SHP77 (cell line): Measurements from ENCODE around the gene NDUFB10.
A peak's percentile ranks its signal among the peaks of the same experiment; 100 is the strongest.

ENCODE experiments used
- DNase-seq, 2 experiments: peaks; one replicate each; lab custom pipeline; 2025; lab: John Stamatoyannopoulos, UW

The NDUFB10 gene

DNA sequence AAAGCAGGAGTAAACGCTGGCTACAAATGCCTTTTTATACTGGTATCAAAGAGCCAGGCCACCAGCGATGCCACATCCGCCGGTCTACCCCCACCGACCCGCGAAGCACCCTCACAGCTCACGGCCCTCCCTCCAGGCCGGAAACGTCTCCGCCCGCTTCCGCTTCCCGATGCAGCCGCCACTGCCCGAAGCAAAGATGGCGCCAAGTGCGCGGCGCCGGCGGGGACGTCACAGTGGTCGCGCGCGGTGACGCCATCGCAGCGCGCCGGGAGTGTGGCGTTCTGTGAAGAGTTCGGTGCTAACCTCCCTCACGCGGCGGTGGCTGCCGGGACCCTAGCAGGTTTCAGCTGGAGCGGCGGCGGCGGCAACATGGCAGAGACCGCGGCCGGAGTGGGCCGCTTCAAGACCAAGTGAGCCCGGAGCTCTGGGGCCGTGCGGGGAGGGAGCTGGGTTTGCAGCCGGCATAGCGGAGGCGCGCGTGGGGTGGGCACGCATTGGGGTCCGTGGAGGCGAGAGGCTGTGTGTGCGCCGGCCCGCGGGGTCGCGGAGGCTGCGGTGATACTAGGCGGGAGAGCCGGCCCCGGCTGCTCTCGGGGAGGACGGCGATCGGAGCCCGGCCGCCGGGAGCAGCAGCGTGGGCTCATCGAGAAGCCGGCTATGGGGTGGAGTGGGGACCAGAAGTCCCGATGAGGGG lies 12.6 kb downstream of the NDUFB10 start, which contains the start of gene TBL3:
TSS of gene TBL3 (plus strand) at position 258 of the 694 bp plus-strand sequence. CDS start at position 370, 112 bp downstream.
- peak; percentile 83 to 90 for DNase-seq

DNA sequence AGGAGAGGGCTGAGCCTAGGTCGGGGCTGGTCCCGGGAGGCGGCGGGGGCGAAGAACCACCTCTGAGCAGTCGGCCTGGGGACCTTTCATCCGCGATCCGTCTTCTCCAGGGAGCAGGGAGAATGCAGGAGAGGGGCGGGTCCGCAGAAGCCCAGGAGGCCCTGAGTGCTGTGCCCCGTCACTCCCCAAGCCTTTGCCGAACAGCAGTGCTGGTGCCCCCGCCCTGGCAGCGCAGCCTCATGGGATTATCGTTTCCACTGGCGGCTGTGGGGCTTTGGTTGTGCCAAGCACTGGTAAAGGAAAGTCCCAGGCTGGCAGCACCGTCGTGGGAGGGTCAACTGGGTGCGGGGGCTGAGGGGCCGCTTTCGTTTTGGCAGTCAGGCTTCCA lies 13.1 kb downstream of the NDUFB10 start:
- DNase-seq: no peak

DNA sequence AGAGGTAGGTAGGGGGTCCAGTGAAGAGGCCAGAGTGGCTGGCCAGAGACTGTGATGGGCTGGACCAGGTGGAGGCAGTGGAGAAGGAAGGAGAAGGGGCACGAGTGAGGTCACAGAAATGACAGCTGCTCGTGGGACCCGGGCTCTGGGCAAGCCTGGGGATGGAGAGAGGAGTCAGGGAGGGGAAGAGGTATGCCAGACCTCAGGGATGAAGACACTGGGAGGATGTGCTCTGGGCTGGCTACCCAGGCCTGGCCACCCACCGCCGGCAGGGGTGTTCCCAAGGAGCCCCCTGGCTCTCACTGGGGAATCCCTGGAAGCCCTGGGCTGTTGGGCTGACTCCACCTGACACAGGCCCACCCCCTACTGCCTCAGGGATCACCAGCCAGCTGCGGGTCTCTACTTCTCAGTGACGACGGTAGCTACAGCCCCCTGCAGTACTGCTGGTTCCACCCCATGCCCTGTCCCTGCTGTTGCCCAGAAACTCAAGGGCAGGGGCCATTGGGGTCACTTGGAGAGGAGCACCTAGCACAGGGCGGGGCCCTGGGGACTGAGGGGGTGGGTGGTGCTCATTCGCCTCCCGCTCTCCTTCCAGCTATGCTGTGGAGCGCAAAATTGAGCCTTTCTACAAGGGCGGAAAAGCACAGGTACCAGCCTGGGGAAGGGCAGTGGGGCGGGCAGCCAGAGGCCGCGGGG lies 14.3 kb downstream of the NDUFB10 start:
- no peak for DNase-seq

DNA sequence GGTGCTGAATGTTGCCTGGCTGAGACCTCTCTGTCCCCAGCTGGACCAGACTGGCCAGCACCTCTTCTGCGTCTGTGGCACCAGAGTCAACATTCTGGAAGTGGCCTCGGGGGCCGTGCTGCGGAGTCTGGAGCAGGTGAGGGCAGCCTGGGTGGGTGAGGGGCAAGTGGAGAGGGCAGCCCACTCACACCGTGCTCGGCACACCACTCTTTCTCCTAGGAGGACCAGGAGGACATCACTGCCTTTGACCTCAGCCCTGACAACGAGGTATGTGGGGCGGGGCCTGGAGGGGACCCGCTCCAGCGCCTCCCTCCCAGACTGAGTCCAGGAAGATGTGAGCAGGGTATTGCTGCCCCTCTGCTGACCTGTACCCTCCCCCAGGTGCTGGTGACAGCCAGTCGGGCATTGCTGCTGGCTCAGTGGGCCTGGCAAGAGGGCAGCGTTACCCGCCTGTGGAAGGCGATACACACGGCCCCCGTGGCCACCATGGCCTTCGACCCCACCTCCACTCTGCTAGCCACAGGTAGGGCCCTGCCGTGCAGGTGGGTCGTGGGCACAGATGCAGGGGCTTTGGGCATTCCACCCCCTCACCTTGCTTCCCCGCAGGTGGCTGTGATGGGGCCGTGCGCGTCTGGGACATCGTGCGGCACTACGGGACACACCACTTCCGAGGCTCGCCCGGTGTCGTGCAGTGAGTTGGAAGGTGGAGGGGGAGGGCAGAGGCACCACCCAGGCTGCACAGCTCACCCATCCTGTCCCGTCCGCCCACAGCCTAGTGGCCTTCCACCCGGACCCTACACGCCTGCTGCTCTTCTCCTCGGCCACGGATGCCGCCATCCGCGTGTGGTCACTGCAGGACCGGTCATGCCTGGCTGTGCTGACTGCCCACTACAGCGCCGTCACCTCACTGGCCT lies 15.1 kb downstream of the NDUFB10 start:
- no peak for DNase-seq

DNA sequence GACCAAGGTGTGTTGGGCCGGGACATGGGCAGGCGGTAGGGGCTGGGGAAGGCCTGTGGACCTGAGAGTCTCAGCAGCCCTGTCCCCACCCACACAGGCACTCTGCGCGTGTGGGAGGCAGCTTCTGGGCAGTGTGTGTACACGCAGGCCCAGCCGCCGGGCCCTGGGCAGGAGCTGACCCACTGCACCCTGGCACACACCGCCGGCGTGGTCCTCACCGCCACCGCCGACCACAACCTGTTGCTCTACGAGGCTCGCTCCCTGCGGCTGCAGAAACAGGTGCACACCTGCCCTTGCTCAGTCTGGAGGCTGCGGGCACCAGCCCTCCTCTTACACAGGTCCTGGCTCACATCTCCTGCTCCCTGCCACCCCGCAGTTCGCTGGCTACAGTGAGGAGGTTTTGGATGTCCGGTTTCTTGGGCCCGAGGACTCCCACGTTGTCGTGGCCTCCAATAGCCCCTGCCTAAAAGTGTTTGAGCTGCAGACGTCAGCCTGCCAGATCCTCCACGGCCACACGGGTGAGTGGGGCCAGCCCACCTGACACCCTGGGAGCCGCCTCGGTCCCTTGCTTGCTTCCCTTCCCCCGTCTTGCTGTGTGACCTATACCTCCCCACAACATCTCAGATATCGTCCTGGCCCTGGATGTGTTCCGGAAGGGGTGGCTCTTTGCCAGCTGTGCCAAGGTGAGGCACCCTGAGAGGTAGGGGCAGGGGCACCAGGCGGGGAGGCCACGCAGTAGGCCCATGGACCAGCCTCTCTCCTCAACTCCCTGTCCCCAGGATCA lies 16.3 kb downstream of the NDUFB10 start:
- no peak for DNase-seq

DNA sequence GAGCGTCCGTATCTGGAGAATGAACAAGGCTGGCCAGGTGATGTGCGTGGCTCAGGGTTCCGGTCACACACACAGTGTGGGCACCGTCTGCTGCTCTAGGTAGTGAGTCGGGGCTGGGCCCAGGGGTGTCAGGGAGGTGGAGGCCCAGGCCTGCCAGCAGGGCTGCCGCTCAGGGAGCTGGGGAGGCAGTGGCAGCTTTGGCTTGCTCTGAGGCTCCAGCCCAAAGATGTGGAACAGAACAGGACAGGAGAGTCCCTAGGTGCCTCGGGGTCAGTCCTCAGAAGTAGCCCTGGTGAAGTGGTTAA lies 16.8 kb downstream of the NDUFB10 start:
- no peak for DNase-seq

DNA sequence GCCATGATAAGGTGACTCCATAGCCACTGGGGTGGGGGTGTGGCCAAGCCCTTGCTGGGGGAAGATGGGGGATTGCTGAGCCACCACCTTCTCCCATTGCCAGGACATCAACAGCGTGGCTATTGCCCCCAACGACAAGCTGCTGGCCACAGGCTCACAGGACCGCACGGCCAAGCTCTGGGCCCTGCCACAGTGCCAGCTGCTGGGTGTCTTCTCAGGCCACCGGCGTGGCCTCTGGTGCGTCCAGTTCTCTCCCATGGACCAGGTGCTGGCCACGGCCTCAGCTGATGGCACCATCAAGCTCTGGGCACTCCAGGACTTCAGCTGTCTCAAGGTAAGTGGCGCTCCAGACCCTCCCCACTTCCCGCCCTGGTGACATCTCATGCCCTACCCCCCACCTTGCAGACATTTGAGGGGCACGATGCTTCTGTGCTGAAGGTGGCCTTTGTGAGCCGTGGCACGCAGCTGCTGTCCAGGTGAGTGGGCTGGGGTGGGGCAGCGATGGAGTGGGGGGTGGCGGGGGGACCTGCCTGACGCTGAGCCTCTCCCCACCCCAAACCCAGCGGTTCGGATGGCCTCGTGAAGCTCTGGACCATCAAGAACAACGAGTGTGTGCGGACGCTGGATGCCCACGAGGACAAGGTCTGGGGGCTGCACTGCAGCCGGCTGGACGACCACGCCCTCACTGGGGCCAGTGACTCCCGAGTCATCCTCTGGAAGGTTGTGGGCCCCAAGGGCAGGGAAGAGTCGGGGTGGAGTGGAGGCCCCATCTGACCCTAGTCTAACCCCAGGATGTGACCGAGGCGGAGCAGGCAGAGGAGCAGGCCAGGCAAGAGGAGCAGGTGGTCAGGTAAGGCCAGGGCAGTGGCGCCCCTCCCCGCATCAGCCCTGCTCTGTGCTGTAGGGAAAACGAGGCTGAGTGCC lies 17.9 kb downstream of the NDUFB10 start:
- no peak for DNase-seq

DNA sequence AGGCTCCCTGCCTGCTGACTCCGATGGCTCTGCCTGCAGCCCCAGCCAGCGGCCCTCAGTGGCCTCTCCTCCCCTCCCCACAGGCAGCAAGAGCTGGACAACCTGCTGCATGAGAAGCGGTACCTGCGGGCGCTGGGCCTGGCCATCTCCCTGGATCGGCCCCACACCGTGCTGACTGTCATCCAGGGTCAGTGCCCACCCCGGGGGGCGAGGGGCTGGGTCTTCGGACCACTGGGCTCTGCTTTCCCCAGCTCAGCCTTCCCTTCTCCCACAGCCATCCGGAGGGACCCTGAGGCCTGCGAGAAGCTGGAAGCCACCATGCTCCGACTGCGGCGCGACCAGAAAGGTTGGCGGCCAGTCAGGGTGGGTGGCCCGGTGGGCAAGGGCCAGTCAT lies 18.5 kb downstream of the NDUFB10 start:
- no peak for DNase-seq

DNA sequence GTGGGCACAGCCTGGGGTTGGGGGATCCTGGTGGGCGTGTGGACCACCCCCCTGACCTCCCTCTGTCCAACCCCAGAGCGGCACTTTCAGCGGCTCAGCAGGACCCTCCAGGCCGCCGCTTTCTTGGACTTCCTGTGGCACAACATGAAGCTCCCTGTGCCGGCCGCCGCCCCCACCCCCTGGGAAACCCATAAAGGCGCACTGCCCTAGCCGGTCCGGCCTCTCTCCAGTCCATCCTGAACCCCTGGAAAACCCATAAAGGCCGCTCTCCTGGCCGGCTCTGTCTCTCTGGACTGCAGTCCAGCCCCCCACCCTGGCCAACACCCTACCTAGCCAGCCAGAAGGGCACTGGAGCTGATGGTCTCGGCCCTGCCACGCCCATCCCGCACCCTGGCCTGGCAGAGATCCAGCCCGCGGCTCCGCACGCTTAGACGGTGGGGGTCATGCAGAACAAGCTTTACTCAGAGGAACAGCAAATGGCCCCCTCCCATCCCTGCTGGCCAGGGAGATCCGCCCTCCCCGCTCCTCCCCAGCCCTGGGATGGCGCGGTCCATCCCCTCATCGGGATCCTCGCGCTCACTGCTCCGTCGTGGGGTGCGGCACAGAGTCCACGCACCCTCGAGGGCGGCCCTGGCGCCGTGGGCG lies 19.3 kb downstream of the NDUFB10 start:
- no peak for DNase-seq

DNA sequence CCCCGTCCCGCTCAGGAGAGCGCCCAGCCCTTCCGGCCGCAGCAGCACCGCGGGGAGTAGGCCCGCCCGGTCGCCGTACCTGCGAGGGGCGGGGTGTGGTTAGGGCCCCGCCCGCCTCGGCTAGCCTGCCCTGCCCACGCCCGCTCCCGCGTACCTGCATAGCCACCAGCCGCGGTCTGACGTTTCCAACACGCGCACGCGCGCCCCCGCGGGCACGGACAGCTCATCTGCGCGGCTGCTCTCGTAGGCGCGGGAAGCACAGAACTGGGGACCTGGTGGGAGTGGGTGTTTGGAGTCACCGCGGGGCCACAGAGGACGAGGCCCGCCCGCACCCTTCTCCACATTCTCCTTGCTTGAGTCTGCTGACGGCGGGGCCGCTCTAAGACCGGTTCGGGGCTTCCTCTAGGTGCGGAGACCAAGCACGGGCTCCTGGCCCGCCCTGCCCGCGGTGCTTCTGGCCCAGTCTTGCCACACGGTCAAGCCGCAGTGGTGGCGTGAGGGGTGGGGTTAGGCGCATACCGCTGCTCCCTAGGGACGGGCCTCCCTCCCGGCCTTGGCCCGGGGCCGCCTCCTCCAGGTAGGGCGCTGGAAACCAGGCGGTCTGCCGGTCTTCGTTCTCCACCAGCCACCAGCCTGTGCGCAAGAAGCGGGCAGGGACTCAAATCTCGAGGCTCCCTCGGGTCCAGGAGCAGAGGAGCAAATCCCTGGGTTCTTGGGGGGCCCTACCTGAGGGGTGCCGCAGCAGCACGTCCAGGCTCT lies 20.1 kb downstream of the NDUFB10 start:
- no peak for DNase-seq

DNA sequence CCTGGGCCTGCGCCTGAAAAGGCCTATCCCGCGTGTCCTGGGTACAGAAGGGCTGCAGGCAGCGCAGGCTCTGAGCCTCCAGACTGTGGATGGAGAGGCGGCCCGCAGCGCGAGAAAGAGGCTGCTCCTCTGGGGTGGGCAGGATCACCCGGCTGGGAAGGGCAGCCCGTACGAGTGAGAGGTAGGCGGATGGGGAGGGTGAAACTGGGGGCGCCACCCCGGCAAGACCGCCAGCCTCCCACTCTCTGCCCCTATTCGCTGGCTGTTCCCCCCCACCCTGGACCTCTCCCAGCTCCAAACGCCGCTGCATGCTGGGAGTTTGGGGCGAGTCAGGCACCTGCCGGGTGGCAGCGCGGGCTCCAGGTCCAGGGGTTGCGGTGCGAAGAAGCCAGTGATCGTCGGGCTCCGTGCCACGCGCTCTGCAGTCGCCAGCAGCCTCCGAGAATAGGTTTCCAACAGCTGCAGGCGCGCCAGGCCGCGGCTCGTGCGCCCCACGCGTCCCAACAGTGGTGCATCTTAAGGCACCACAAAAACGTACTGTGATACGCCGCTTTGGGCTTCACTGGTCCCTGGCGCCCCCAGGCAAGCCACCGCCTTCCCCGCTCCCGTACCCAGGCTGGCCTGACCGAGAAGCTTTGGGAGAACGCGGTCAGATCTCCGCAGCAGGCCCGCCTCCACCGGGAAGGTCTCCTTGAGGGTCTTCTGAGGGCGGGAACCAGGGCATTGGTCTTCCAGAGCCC lies 20.9 kb downstream of the NDUFB10 start:
- no peak for DNase-seq

DNA sequence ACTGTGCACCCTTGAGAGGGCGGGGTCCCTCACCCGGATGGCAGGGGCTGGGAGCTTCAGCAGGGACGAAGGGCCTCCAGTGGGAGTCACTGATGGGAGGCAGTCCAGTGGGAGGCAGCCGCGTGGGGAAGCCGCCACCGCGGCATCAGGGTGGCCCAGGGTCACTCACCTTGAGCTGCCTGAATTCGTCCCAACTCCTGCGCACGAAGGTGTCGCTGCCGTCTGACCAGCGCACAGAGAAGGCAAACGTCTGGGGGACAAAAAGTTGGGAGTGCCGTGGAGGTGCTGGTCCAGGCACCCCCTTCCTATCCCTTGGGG lies 21.4 kb downstream of the NDUFB10 start:
- DNase-seq: no peak

DNA sequence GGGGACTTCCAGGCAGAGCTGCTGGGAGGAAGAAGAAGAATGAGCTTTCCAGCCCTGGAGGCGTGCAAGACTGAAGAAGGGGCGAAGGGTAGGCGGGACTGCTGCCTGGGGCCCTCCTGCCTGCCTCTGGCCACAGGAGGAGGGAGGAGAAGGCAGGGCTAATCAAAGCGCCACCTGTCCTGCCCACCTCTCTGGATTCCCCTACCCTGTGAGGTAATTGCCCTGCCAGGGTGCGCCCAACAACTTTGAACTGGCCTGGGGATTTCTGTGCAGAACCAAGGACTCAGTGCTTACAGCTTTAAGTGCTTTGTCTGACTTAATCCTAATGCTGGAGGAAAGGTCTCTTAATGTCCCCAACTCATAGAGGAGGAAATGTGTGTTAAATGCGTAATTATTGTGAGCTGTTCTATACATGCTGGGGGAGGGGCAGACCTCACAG lies 22.1 kb downstream of the NDUFB10 start, which contains the start of gene NOXO1:
TSS of gene NOXO1 (minus strand) at position 72 of the 439 bp plus-strand sequence. CDS start 290 bp downstream, outside the sequence.
- no peak for DNase-seq

DNA sequence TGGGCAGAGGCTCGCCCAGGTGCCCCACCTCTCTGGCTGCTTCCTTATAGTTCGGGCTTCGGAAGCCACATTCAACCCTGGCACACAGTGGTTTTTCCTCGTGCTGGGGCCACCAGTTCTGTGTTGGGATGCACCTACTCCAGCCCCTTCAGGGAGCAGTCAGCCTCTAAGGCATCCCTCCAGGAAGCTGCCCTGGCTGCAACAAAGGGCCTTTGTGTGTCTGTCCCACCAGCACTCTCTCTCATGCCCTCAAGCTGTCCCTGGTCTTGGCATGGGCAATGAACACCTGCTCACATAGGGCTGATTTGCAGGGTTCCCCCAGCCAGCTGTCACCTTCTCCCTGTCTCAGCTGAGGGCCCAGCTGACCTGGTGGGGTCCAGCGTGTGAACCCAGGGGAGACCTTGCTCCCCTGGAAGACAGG lies 22.7 kb downstream of the NDUFB10 start:
- DNase-seq: no peak

DNA sequence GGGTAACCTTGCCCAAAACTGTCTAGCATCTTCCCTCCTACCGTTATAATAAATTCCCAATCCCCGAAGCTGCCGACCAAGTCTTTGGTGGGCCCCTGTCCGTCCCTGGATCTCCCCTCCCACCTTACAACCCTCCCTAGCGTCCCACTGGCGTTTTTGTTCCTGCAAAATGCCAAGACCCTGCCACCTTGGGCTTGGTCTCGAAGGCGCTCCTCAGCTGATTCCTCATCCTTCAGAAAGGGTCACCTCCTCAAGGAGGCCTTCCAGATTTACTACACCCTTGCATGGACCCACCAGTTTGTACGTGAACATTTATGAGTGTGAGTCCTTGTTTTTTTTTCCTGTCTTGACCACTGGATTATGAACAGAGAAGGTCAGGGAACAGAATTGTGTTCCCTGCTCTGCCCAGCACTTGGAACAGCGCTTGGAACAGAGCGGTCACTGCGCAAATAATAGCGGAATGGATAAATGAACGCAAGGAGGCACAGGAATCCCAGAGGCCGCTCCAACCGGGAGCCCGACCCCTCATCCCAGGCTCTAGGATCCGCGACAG lies 23.7 kb downstream of the NDUFB10 start:
- no peak for DNase-seq

DNA sequence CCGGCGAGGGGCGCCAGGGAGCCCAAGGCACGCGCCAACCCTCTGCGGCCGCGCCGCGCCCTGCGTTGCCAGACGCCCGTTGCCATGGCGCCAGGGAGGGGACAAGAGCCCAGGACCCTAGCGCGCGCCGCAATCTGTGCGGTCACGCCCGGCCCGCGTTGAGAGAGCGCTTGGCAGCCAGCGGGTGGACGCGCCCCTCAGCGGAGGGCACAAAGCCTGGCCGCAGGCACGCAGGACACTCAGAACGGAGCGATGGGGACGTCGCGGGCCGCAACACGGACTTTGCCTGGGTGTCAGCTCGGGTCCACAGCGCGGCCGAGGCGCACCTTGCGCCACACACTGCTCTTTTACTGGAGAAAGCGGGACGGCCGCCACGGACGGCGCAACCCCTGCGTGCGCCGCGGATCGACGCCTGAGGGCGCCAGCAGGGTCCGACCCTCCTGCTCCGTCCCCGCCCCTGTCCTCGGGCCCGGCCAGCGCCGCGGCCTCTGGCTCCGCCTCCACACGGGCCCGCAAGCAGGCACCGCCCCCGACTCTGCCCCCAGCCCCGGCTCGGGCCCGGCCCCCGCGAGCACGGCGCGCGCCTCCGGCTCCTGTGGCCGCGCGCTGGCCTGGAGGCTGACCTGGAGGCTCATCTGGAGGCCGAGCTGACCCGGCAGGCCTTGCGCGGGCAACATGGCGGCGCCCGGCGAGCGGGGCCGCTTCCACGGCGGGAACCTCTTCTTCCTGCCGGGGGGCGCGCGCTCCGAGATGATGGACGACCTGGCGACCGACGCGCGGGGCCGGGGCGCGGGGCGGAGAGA lies 24.4 kb downstream of the NDUFB10 start, which contains the start of gene GFER:
TSS of gene GFER (plus strand) at position 650 of the 803 bp plus-strand sequence. CDS start at position 676, 26 bp downstream.
- peak; percentile 87 to 90 for DNase-seq
